H1 (cell line): ENCODE measurements around the gene DRD2. TPM values are rescaled to one million over a fixed set of nuclear protein-coding genes. Genes with fewer than 3 reads are reported as not detected.

ENCODE experiments used
- CTCF ChIA-PET: fragments of 300-600 bp; sonication (Branson Sonifier 250); formaldehyde crosslinking; loops from one replicate; lab custom pipeline; 2021; ENCODE audit not compliant: partially characterized antibody; lab: Charles Lee
- POLR2A ChIA-PET: fragments of 300-600 bp; sonication (Branson Sonifier 250); formaldehyde crosslinking; loops from one replicate; lab custom pipeline; 2021; ENCODE audit warnings: inconsistent platforms; ENCODE audit not compliant: partially characterized antibody; lab: Charles Lee
- DNase-seq, 2 experiments: peaks; one replicate each; pipeline versions ENCODE4 v3.0.0 to v3.0.0-alpha.2; 2010 to 2022; ENCODE audit warnings: low spot score in 2 of 2, low read depth in 1 of 2, mixed read lengths in 1 of 2
- FAIRE-seq: peaks from 2 replicates; lab custom pipeline; 2011; peaks lifted over from hg19 to GRCh38; lab: Jason Lieb, UNC
- H2AFZ ChIP-seq: 2 replicates; pipeline ENCODE4 v1.8.1; 2012; ENCODE audit warnings: low read length, inconsistent platforms
- H2AK5ac ChIP-seq: 2 replicates; pipeline ENCODE4 v1.6.1; 2013; ENCODE audit warnings: low read depth, low read length
- H2BK120ac ChIP-seq: replicated peaks from 2 replicates; pipeline ENCODE3; 2013; ENCODE audit warnings: low read depth, low read length, inconsistent platforms
- H2BK12ac ChIP-seq: 2 replicates; pipeline ENCODE4 v1.6.1; 2013; ENCODE audit warnings: low read depth, low read length
- H2BK15ac ChIP-seq: 2 replicates; pipeline ENCODE4 v1.6.1; 2013; ENCODE audit warnings: low read length
- H2BK20ac ChIP-seq: 2 replicates; pipeline ENCODE4 v1.6.1; 2013; ENCODE audit warnings: low read length
- H2BK5ac ChIP-seq: 2 replicates; pipeline ENCODE4 v1.6.1; 2013; ENCODE audit warnings: low read depth, low read length
- H3K14ac ChIP-seq: 2 replicates; pipeline ENCODE4 v1.6.1; 2013; ENCODE audit warnings: inconsistent platforms; ENCODE audit not compliant: insufficient read length
- H3K18ac ChIP-seq: 2 replicates; pipeline ENCODE4 v1.6.1; 2013; ENCODE audit warnings: low read length; ENCODE audit errors: extremely low read depth
- H3K23ac ChIP-seq: 2 replicates; pipeline ENCODE4 v1.6.1; 2013; ENCODE audit warnings: inconsistent platforms; ENCODE audit not compliant: insufficient read length
- H3K23me2 ChIP-seq: 2 replicates; pipeline ENCODE4 v1.6.1; 2013; ENCODE audit warnings: low read depth, low read length
- H3K27ac ChIP-seq: 2 replicates; pipeline ENCODE4 v1.6.1; 2011; ENCODE audit warnings: low read depth, low read length, inconsistent platforms
- H3K27me3 ChIP-seq, 4 experiments: replicated peaks in 1 of 4; 1 replicate in 1 of 4; 2 replicates in 3 of 4; pipeline versions ENCODE4 v1.6.1 to v1.8.1; 2011 to 2013; ENCODE audit warnings: low read length in 3 of 4, mild to moderate bottlenecking in 3 of 4, inconsistent platforms in 2 of 4, mixed read lengths in 2 of 4, moderate library complexity in 1 of 4; ENCODE audit not compliant: control insufficient read depth in 3 of 4, insufficient read depth in 3 of 4; ENCODE audit errors: extremely low read depth in 1 of 4
- H3K36me3 ChIP-seq, 4 experiments: 2 replicates each; pipeline versions ENCODE4 v1.6.1 to v1.8.1; 2011 to 2013; ENCODE audit warnings: mild to moderate bottlenecking in 4 of 4, low read length in 3 of 4, moderate library complexity in 2 of 4, control low read depth in 1 of 4, inconsistent platforms in 1 of 4; ENCODE audit not compliant: insufficient read depth in 4 of 4, control insufficient read depth in 2 of 4
- H3K4ac ChIP-seq: replicated peaks from 2 replicates; pipeline ENCODE3; 2013; ENCODE audit warnings: low read length, low read depth, mixed read lengths, inconsistent platforms; ENCODE audit not compliant: insufficient read length
- H3K4me1 ChIP-seq, 4 experiments: replicated peaks in 1 of 4; 1 replicate in 1 of 4; 2 replicates in 3 of 4; pipeline versions ENCODE4 v1.6.1 to v1.8.1; 2011 to 2013; ENCODE audit warnings: low read length in 3 of 4, inconsistent platforms in 2 of 4, mixed read lengths in 1 of 4; ENCODE audit not compliant: insufficient read depth in 4 of 4, control insufficient read depth in 3 of 4
- H3K4me2 ChIP-seq, 2 experiments: 2 replicates each; pipeline versions ENCODE4 v1.6.1 to v1.8.1; 2011 to 2013; ENCODE audit warnings: low read depth in 2 of 2, low read length in 2 of 2, control low read depth in 1 of 2, inconsistent platforms in 1 of 2, mild to moderate bottlenecking in 1 of 2; ENCODE audit not compliant: insufficient read depth in 1 of 2
- H3K4me3 ChIP-seq, 4 experiments: fragments of 200-600, 300-600 bp in 1 of 4; sonication (generic), shearing (Covaris generic), sonication (Bioruptor Twin) in 1 of 4; 2 replicates each; pipeline versions ENCODE4 v1.5.1 to v1.8.1; 2011 to 2016; ENCODE audit warnings: low read length in 4 of 4, low read depth in 3 of 4, control low read depth in 2 of 4, inconsistent platforms in 2 of 4, mild to moderate bottlenecking in 2 of 4, mixed read lengths in 1 of 4, moderate library complexity in 1 of 4; ENCODE audit not compliant: insufficient read depth in 2 of 4; ENCODE audit errors: extremely low read depth in 1 of 4
- H3K56ac ChIP-seq: replicated peaks from 2 replicates; pipeline ENCODE3; 2013; ENCODE audit warnings: low read depth, mild to moderate bottlenecking, mixed read lengths, low read length, inconsistent platforms; ENCODE audit not compliant: insufficient read length
- H3K79me1 ChIP-seq: 2 replicates; pipeline ENCODE4 v1.6.1; 2013; ENCODE audit warnings: low read depth, low read length, control low read depth
- H3K79me2 ChIP-seq, 2 experiments: 2 replicates each; pipeline versions ENCODE4 v1.6.1 to v1.8.1; 2012 to 2013; ENCODE audit warnings: low read length in 2 of 2, mild to moderate bottlenecking in 2 of 2, inconsistent platforms in 1 of 2; ENCODE audit not compliant: insufficient read depth in 2 of 2, control insufficient read depth in 1 of 2
- H3K9ac ChIP-seq, 4 experiments: replicated peaks in 1 of 4; 1 replicate in 1 of 4; 2 replicates in 3 of 4; pipeline versions ENCODE4 v1.6.1 to v1.8.1; 2011 to 2013; ENCODE audit warnings: low read depth in 3 of 4, low read length in 3 of 4, control low read depth in 2 of 4, mild to moderate bottlenecking in 2 of 4, moderate library complexity in 2 of 4, inconsistent platforms in 1 of 4; ENCODE audit errors: extremely low read depth in 1 of 4
- H3K9me3 ChIP-seq, 2 experiments: 2 replicates each; pipeline versions ENCODE4 v1.6.1 to v1.8.1; 2012 to 2013; ENCODE audit warnings: mild to moderate bottlenecking in 2 of 2, moderate library complexity in 2 of 2, control low read depth in 1 of 2, inconsistent platforms in 1 of 2, low read depth in 1 of 2, low read length in 1 of 2, mixed read lengths in 1 of 2; ENCODE audit not compliant: insufficient read depth in 2 of 2
- H4K20me1 ChIP-seq, 2 experiments: replicated peaks in 1 of 2; 2 replicates each; pipeline versions ENCODE3 to v1.8.1; 2011 to 2013; ENCODE audit warnings: inconsistent platforms in 2 of 2, low read length in 2 of 2, mild to moderate bottlenecking in 1 of 2; ENCODE audit not compliant: insufficient read depth in 2 of 2, control insufficient read depth in 1 of 2
- H4K5ac ChIP-seq: 2 replicates; pipeline ENCODE4 v1.6.1; 2013; ENCODE audit warnings: low read length, low read depth, mixed read lengths, inconsistent platforms; ENCODE audit not compliant: insufficient read length
- H4K8ac ChIP-seq: 2 replicates; pipeline ENCODE4 v1.8.0; 2013; ENCODE audit warnings: mild to moderate bottlenecking, moderate library complexity, low read length, inconsistent platforms; ENCODE audit not compliant: insufficient read depth; ENCODE audit errors: extremely low read depth
- H4K91ac ChIP-seq: replicated peaks from 2 replicates; pipeline ENCODE3; 2013; ENCODE audit warnings: low read length, mixed read lengths, inconsistent platforms; ENCODE audit not compliant: insufficient read length
- ATF2 ChIP-seq: IDR thresholded peaks from 2 replicates; pipeline ENCODE4 v1.6.1; 2012; ENCODE audit warnings: low read length, inconsistent platforms
- BRCA1 ChIP-seq: IDR thresholded peaks from 2 replicates; pipeline ENCODE4 v1.6.1; 2012; ENCODE audit warnings: low read depth, low read length, improper control_type of control experiment
- HDAC2 ChIP-seq, 2 experiments: fragments of 300-600 bp in 1 of 2; sonication (generic) in 1 of 2; IDR thresholded peaks; 2 replicates each; pipeline ENCODE4 v1.6.1; 2011 to 2012; ENCODE audit warnings: low read depth in 2 of 2, low read length in 2 of 2, mild to moderate bottlenecking in 2 of 2, moderate library complexity in 2 of 2, borderline replicate concordance in 1 of 2, inconsistent platforms in 1 of 2
- KDM5A ChIP-seq: fragments of 200-600 bp; IDR thresholded peaks from 2 replicates; pipeline ENCODE4 v1.7.1; 2012; ENCODE audit warnings: mild to moderate bottlenecking, low read length, inconsistent platforms, mixed read lengths
- NANOG ChIP-seq: IDR thresholded peaks from 2 replicates; pipeline ENCODE4 v1.6.1; 2011; ENCODE audit warnings: low read length, low read depth, mild to moderate bottlenecking, inconsistent platforms; ENCODE audit not compliant: insufficient read depth, poor library complexity, severe bottlenecking
- SP4 ChIP-seq: IDR thresholded peaks from 2 replicates; pipeline ENCODE4 v1.6.1; 2012; ENCODE audit warnings: low read length, inconsistent platforms
- polyA plus RNA-seq, 7 experiments: library from polyadenylated mRNA; depleted of rRNA in 3 of 7; stranded (reverse) in 5 of 7; unstranded in 2 of 7; fragments of >200 nt in 5 of 7; fragments of 200-250 nt in 2 of 7; gene quantifications; 1 replicate in 5 of 7; 2 replicates in 1 of 7; 4 replicates in 1 of 7; pipeline versions ENCODE4 v1.2.1 to v1.2.3, GENCODE V29; 2011 to 2013; ENCODE audit warnings: missing spikeins in 2 of 7, mixed read lengths in 2 of 7
- total RNA-seq: library from RNA; stranded (reverse); fragmentation: NEBNext Ultra II Directional; extraction: Animal tissue kit (Norgen Biotek cat#: 25700); gene quantifications from 2 replicates; pipeline ENCODE4 v1.2.1, GENCODE V29; 2021

Gene DRD2
- total and polyA plus RNA-seq, 2 of the 8 experiments (the other 6 are each of a cell fraction or from before 2014, with no cell fraction given): 0.26 to 0.41 TPM

GRCh38 chr11:113481226-113481625 lies 6.0 kb upstream of the DRD2 start:
- peaks cover 0 to 10% (median 7%) of the 10 kb centered on the region in 4 experiments; a peak in 6 of 7 replicates for H3K27me3 ChIP-seq
- CTCF ChIA-PET: interaction anchor here (0.9 to 1.4 kb wide), 3 partner anchors 9 to 51 kb away, joined by 3 to 4 read pairs (median 4); no protein-coding TSS in a partner anchor

More at GRCh38 chr11:113481226-113481625, 6.0 kb upstream of the DRD2 start:
- no peak for FAIRE-seq
- Histone ChIP-seq H4K8ac (no peak overlapping the region), H3K14ac (no peak overlapping the region), H2BK15ac (no peak overlapping the region), H3K23me2 (no peaks in the 10 kb centered on the region; the same call in 1 of the 2 replicates), H2AFZ (no peak overlapping the region), H3K27ac (no peak overlapping the region), H3K36me3 (no peaks in the 10 kb centered on the region), H3K23ac (no peak overlapping the region), H2BK12ac (no peak overlapping the region), H4K91ac (no peak overlapping the region), H3K56ac (no peak overlapping the region), H3K4me2 (no peak overlapping the region), H4K5ac (no peak overlapping the region), H3K9ac (no peak overlapping the region), H4K20me1 (no peaks in the 10 kb centered on the region), H3K79me1 (no peaks in the 10 kb centered on the region), H3K4me3 (no peak overlapping the region), H3K18ac (no peak overlapping the region), H3K4me1 (no peaks in the 10 kb centered on the region), H2AK5ac (no peak overlapping the region), H3K79me2 (no peaks in the 10 kb centered on the region), H3K4ac (no peak overlapping the region), H2BK120ac (no peak overlapping the region), H2BK20ac (no peak overlapping the region), H2BK5ac (no peak overlapping the region), H3K9me3 (no peaks in the 10 kb centered on the region)
- no peak for DNase-seq
- POLR2A ChIA-PET: interaction anchor here (0.6 kb wide), 1 partner anchor 23 kb away, joined by 3 read pairs; no protein-coding TSS in a partner anchor
- TF ChIP-seq SP4 (no peak), KDM5A (no peak), BRCA1 (no peak), HDAC2 (IDR thresholded peaks at IDR 0.05; ENCODE audit: borderline replicate concordance in 1 of 2, low read depth in 2 of 2, low read length in 2 of 2) (no peak), NANOG (no peak), ATF2 (no peak)
